Panc1 (cell line): ENCODE measurements around the gene RMDN3. TPM values are rescaled to one million over a fixed set of nuclear protein-coding genes. Genes with fewer than 3 reads are reported as not detected.

Experiments
- ATAC-seq: fragments of 200-7000 bp; cut with Tn5 transposase; 2 replicates; pipeline ENCODE4 v1.9.1; 2020; ENCODE audit warnings: mild to moderate bottlenecking, moderate library complexity
- BruUV-seq: library from RNA; stranded (reverse); fragments of 400-500 nt; replicated peaks from 2 replicates; lab custom pipeline; 2021; lab: Mats Ljungman, UMichigan
- CTCF ChIA-PET: fragments of 300-600 bp; sonication (Branson Sonifier 250); formaldehyde crosslinking; loops from one replicate; lab custom pipeline; 2022; ENCODE audit warnings: antibody characterized with exemption; lab: Charles Lee
- POLR2A ChIA-PET: fragments of 300-600 bp; sonication (Branson Sonifier 250); formaldehyde crosslinking; loops from one replicate; lab custom pipeline; 2022; ENCODE audit warnings: antibody characterized with exemption; lab: Charles Lee
- DNase-seq: peaks from one replicate; pipeline ENCODE4 v3.0.0-alpha.2; 2010; ENCODE audit warnings: low read depth, low spot score
- H3K27ac ChIP-seq: 2 replicates; pipeline ENCODE4 v1.5.1; 2011; ENCODE audit warnings: mild to moderate bottlenecking, low read length, inconsistent platforms
- H3K27me3 ChIP-seq: fragments of 200-500 bp; sonication (Bioruptor generic); 2 replicates; pipeline ENCODE4 v1.6.0; 2014; ENCODE audit warnings: low read length, inconsistent platforms; ENCODE audit not compliant: control insufficient read depth, insufficient read depth
- H3K36me3 ChIP-seq: fragments of 200-500 bp; sonication (Bioruptor generic); 2 replicates; pipeline ENCODE4 v1.5.1; 2014; ENCODE audit warnings: inconsistent platforms, mild to moderate bottlenecking, low read length, moderate library complexity; ENCODE audit not compliant: control insufficient read depth, insufficient read depth
- H3K4me1 ChIP-seq: 2 replicates; pipeline ENCODE4 v1.5.1; 2011; ENCODE audit warnings: inconsistent platforms, mild to moderate bottlenecking, low read length, moderate library complexity; ENCODE audit not compliant: control insufficient read depth, insufficient read depth
- H3K4me3 ChIP-seq, 2 experiments: 2 replicates each; pipeline ENCODE4 v1.5.1; 2011 to 2012; ENCODE audit warnings: low read depth in 2 of 2, low read length in 2 of 2, mild to moderate bottlenecking in 2 of 2, inconsistent platforms in 1 of 2, moderate library complexity in 1 of 2
- H3K9me3 ChIP-seq: fragments of 200-500 bp; sonication (Bioruptor generic); 2 replicates; pipeline ENCODE4 v1.5.1; 2014; ENCODE audit warnings: low read depth, mild to moderate bottlenecking, inconsistent platforms, low read length, moderate library complexity; ENCODE audit not compliant: control insufficient read depth, insufficient read depth
- POLR2AphosphoS5 ChIP-seq: IDR thresholded peaks from 2 replicates; pipeline ENCODE4 v1.6.1; 2012; ENCODE audit warnings: mild to moderate bottlenecking, low read depth, low read length, moderate library complexity
- SIN3A ChIP-seq: IDR thresholded peaks from 2 replicates; pipeline ENCODE4 v1.6.1; 2012; ENCODE audit warnings: low read depth, mild to moderate bottlenecking, low read length, moderate library complexity, borderline replicate concordance; ENCODE audit not compliant: insufficient read depth
- TCF7L2 ChIP-seq: IDR thresholded peaks from 2 replicates; pipeline ENCODE4 v1.6.1; 2011; ENCODE audit warnings: mild to moderate bottlenecking, low read depth, low read length, inconsistent platforms
- in situ Hi-C: cut with HindIII; loops from 2 replicates; pipeline ENCODE4 v1.10.0; 2016; ENCODE audit warnings: low sequenced_read_pairs, low pct_unique_long_range_greater_than_20kb
- intact Hi-C: fragments of 100-400 bp; cut with micrococcal nuclease; formaldehyde crosslinking; loops from one replicate; pipeline ENCODE4 v1.10.0; 2022; ENCODE audit not compliant: unreplicated experiment
- total RNA-seq: library from RNA; stranded (reverse); gene quantifications from one replicate; pipeline ENCODE4 v1.2.1, GENCODE V29; 2021; ENCODE audit not compliant: unreplicated experiment
- TF ChIP-seq, protein P1 (sequence below): fragments of 450-650 bp; IDR thresholded peaks from 2 replicates; pipeline ENCODE4 v1.5.1; 2017; ENCODE audit warnings: mild to moderate bottlenecking
- TF ChIP-seq, protein P2 (sequence below), 2 experiments: IDR thresholded peaks; 2 replicates each; pipeline ENCODE4 v1.6.1; 2011 to 2012; ENCODE audit warnings: low read depth in 2 of 2, control low read depth in 1 of 2, low read length in 1 of 2, mild to moderate bottlenecking in 1 of 2, moderate library complexity in 1 of 2; ENCODE audit not compliant: insufficient read depth in 1 of 2

RMDN3 gene
- total RNA-seq, 1 experiment from 2014 or later = 33.2 TPM

GRCh38 chr15:40739047-40739446, 16.0 kb downstream of the RMDN3 start:
- Histone ChIP-seq H3K36me3 (peaks cover 9% of the 10 kb centered on the region; the same call in 1 of the 2 replicates), H3K4me1 (no peaks in the 10 kb centered on the region), H3K4me3 (no peak overlapping the region), H3K27ac (no peak overlapping the region), H3K27me3 (no peaks in the 10 kb centered on the region), H3K9me3 (no peaks in the 10 kb centered on the region)
- BruUV-seq = no TSS peak
- in situ Hi-C loops = no loop called here
- DNase-seq (no peak), ATAC-seq (no peak)
- ChIA-PET POLR2A (no interaction called here), CTCF (interaction anchor here (0.6 kb wide), 1 partner anchor 155 kb away, joined by 5 read pairs; no protein-coding TSS in a partner anchor)
- intact Hi-C loops = no loop called here
- no peak for TF ChIP-seq TCF7L2
- TF ChIP-seq, protein P1, sequence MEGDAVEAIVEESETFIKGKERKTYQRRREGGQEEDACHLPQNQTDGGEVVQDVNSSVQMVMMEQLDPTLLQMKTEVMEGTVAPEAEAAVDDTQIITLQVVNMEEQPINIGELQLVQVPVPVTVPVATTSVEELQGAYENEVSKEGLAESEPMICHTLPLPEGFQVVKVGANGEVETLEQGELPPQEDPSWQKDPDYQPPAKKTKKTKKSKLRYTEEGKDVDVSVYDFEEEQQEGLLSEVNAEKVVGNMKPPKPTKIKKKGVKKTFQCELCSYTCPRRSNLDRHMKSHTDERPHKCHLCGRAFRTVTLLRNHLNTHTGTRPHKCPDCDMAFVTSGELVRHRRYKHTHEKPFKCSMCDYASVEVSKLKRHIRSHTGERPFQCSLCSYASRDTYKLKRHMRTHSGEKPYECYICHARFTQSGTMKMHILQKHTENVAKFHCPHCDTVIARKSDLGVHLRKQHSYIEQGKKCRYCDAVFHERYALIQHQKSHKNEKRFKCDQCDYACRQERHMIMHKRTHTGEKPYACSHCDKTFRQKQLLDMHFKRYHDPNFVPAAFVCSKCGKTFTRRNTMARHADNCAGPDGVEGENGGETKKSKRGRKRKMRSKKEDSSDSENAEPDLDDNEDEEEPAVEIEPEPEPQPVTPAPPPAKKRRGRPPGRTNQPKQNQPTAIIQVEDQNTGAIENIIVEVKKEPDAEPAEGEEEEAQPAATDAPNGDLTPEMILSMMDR = no peak
- no peak for TF ChIP-seq POLR2AphosphoS5
- TF ChIP-seq SIN3A = no peak
- TF ChIP-seq, protein P2, sequence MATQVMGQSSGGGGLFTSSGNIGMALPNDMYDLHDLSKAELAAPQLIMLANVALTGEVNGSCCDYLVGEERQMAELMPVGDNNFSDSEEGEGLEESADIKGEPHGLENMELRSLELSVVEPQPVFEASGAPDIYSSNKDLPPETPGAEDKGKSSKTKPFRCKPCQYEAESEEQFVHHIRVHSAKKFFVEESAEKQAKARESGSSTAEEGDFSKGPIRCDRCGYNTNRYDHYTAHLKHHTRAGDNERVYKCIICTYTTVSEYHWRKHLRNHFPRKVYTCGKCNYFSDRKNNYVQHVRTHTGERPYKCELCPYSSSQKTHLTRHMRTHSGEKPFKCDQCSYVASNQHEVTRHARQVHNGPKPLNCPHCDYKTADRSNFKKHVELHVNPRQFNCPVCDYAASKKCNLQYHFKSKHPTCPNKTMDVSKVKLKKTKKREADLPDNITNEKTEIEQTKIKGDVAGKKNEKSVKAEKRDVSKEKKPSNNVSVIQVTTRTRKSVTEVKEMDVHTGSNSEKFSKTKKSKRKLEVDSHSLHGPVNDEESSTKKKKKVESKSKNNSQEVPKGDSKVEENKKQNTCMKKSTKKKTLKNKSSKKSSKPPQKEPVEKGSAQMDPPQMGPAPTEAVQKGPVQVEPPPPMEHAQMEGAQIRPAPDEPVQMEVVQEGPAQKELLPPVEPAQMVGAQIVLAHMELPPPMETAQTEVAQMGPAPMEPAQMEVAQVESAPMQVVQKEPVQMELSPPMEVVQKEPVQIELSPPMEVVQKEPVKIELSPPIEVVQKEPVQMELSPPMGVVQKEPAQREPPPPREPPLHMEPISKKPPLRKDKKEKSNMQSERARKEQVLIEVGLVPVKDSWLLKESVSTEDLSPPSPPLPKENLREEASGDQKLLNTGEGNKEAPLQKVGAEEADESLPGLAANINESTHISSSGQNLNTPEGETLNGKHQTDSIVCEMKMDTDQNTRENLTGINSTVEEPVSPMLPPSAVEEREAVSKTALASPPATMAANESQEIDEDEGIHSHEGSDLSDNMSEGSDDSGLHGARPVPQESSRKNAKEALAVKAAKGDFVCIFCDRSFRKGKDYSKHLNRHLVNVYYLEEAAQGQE (IDR thresholded peaks at IDR 0.05; ENCODE audit: insufficient read depth in 1 of 2, low read depth in 2 of 2, low read length in 1 of 2) = no peak

DNA sequence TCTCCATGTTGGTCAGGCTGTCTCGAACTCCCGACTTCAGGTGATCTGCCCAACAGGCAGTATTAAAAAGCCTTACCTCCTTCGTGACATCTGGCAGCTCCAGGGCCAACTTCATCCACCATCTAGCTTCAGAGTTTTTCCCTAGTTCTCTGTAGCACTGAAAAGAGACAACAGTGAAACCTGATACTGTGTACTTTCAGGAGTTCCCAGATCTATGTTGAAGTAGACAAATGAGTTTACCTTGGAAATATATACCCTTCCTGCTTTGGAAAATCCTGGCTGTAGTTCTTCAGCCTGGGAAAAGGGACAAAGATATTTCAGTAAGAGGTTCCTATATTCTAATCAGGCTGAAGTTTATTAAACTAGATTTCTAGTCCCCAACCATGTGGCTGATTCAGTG, 18.0 kb downstream of the RMDN3 start:
- no peaks in the 10 kb centered on the region for H3K9me3 ChIP-seq
- ChIA-PET CTCF (no interaction called here), POLR2A (interaction anchor here (0.6 kb wide), 1 partner anchor 452 kb away, joined by 3 read pairs; no protein-coding TSS in a partner anchor)
- in situ Hi-C loops (no loop called here), intact Hi-C loops (no loop called here)
- no TSS peak for BruUV-seq
- TF ChIP-seq, protein P2 (IDR thresholded peaks at IDR 0.05; ENCODE audit: insufficient read depth in 1 of 2, low read depth in 2 of 2, low read length in 1 of 2) = no peak
- TF ChIP-seq POLR2AphosphoS5 (no peak), SIN3A (no peak), TCF7L2 (no peak)
- TF ChIP-seq, protein P1 = no peak
- ATAC-seq (no peak), DNase-seq (no peak)
- no peak overlapping the region for H3K27ac ChIP-seq
- peaks cover 9% of the 10 kb centered on the region; the same call in 1 of the 2 replicates for H3K36me3 ChIP-seq
- no peaks in the 10 kb centered on the region for H3K27me3 ChIP-seq
- no peaks in the 10 kb centered on the region for H3K4me1 ChIP-seq
- no peak overlapping the region for H3K4me3 ChIP-seq
